Liver (tissue), 9 donors: Measurements from ENCODE around the gene CBR3. TPM values are rescaled to one million over a fixed set of nuclear protein-coding genes. Genes with fewer than 3 reads are reported as not detected.

Source experiments
- DNase-seq: peaks from one replicate; pipeline ENCODE4 v3.0.0-alpha.2; 2017; ENCODE audit warnings: low spot score
- H3K27ac ChIP-seq, 2 donors: one replicate each; pipeline ENCODE4 v1.7.0; 2013; ENCODE audit warnings: inconsistent platforms in 2 of 2, low read length in 2 of 2, control low read depth in 1 of 2, low read depth in 1 of 2, mild to moderate bottlenecking in 1 of 2
- H3K27me3 ChIP-seq, 4 donors: one replicate each; pipeline versions ENCODE4 v1.6.1 to v1.7.0; 2013; ENCODE audit warnings: low read length in 3 of 4, inconsistent platforms in 1 of 4, mild to moderate bottlenecking in 1 of 4, moderate library complexity in 1 of 4; ENCODE audit not compliant: control insufficient read depth in 4 of 4, insufficient read depth in 4 of 4
- H3K36me3 ChIP-seq, 4 donors: one replicate each; pipeline versions ENCODE4 v1.6.1 to v1.7.0; 2013; ENCODE audit warnings: low read length in 3 of 4, mild to moderate bottlenecking in 3 of 4, low read depth in 1 of 4, moderate library complexity in 1 of 4; ENCODE audit not compliant: control insufficient read depth in 4 of 4, insufficient read depth in 3 of 4
- H3K4me1 ChIP-seq, 4 donors: one replicate each; pipeline versions ENCODE4 v1.6.1 to v1.7.0; 2013; ENCODE audit warnings: low read length in 3 of 4, mild to moderate bottlenecking in 3 of 4, moderate library complexity in 1 of 4; ENCODE audit not compliant: control insufficient read depth in 4 of 4, insufficient read depth in 4 of 4
- H3K4me3 ChIP-seq, 3 donors: one replicate each; pipeline versions ENCODE4 v1.6.1 to v1.7.0; 2013; ENCODE audit warnings: low read length in 3 of 3, control low read depth in 1 of 3, low read depth in 1 of 3, mild to moderate bottlenecking in 1 of 3
- H3K9ac ChIP-seq, 2 donors: one replicate each; pipeline ENCODE4 v1.7.0; 2013; ENCODE audit warnings: low read length in 2 of 2, mild to moderate bottlenecking in 2 of 2, moderate library complexity in 2 of 2, control low read depth in 1 of 2, low read depth in 1 of 2
- H3K9me3 ChIP-seq, 4 donors: one replicate each; pipeline versions ENCODE4 v1.6.1 to v1.7.0; 2013; ENCODE audit warnings: low read length in 3 of 4; ENCODE audit not compliant: control insufficient read depth in 4 of 4
- ATF3 ChIP-seq: IDR thresholded peaks from 2 replicates; pipeline ENCODE4 v1.6.1; 2016; ENCODE audit warnings: antibody characterized with exemption
- EGR1 ChIP-seq, 2 donors: IDR thresholded peaks; 2 replicates each; pipeline ENCODE4 v1.6.1; 2016 to 2018; ENCODE audit warnings: antibody characterized with exemption in 2 of 2, low read depth in 2 of 2
- FOXA1 ChIP-seq: IDR thresholded peaks from 2 replicates; pipeline ENCODE4 v1.6.1; 2016; ENCODE audit warnings: antibody characterized with exemption
- GABPA ChIP-seq, 2 donors: IDR thresholded peaks in 1 of 2; conservative IDR thresholded peaks in 1 of 2; 2 replicates each; pipeline ENCODE4 v1.6.1; 2016; ENCODE audit warnings: antibody characterized with exemption in 2 of 2, mild to moderate bottlenecking in 1 of 2, moderate library complexity in 1 of 2
- HNF4G ChIP-seq: IDR thresholded peaks from 2 replicates; pipeline ENCODE4 v1.6.1; 2016; ENCODE audit warnings: antibody characterized with exemption
- JUND ChIP-seq, 2 donors: IDR thresholded peaks; 2 replicates each; pipeline ENCODE4 v1.6.1; 2016; ENCODE audit warnings: antibody characterized with exemption in 2 of 2
- MAX ChIP-seq: IDR thresholded peaks from 2 replicates; pipeline ENCODE4 v1.6.1; 2016; ENCODE audit warnings: antibody characterized with exemption
- RAD21 ChIP-seq, 2 donors: IDR thresholded peaks; 2 replicates each; pipeline ENCODE4 v1.6.1; 2016; ENCODE audit warnings: antibody characterized with exemption in 2 of 2, mild to moderate bottlenecking in 2 of 2
- RXRA ChIP-seq, 2 donors: IDR thresholded peaks; 2 replicates each; pipeline ENCODE4 v1.6.1; 2017 to 2018; ENCODE audit warnings: antibody characterized with exemption in 2 of 2, mild to moderate bottlenecking in 1 of 2
- SP1 ChIP-seq: IDR thresholded peaks from 2 replicates; pipeline ENCODE4 v1.6.1; 2018; ENCODE audit warnings: antibody characterized with exemption, mild to moderate bottlenecking
- TAF1 ChIP-seq: conservative IDR thresholded peaks from 2 replicates; pipeline ENCODE4 v1.6.1; 2016; ENCODE audit warnings: antibody characterized with exemption, mild to moderate bottlenecking
- YY1 ChIP-seq: IDR thresholded peaks from 2 replicates; pipeline ENCODE4 v1.6.1; 2016; ENCODE audit warnings: antibody characterized with exemption, mild to moderate bottlenecking
- WGBS: extraction: QIAGEN DNeasy Blood & Tissue Kit; methylation state at CpG from one replicate; pipeline ENCODE4 v1.1.7; 2013; 5-methylcytosine and 5-hydroxymethylcytosine counted together
- polyA plus RNA-seq, 2 donors: library from polyadenylated mRNA; stranded (reverse) in 1 of 2; unstranded in 1 of 2; fragments of 200-250 nt in 1 of 2; fragments of >200 nt in 1 of 2; fragmentation: Nextera tagmentation in 1 of 2; extraction: Ambion mirVana in 1 of 2; gene quantifications; one replicate each; pipeline versions ENCODE4 v1.2.1 to v1.2.3, GENCODE V29; 2013 to 2015
- total RNA-seq, 2 donors: library from RNA; depleted of rRNA; stranded (reverse); fragments of >200 nt; gene quantifications; one replicate each; pipeline ENCODE4 v1.2.3, GENCODE V29; 2014
- TF ChIP-seq, protein P1 (sequence below): IDR thresholded peaks from 2 replicates; pipeline ENCODE4 v1.6.1; 2016; ENCODE audit warnings: antibody characterized with exemption, mild to moderate bottlenecking
- TF ChIP-seq, protein P2 (sequence below): IDR thresholded peaks from 2 replicates; pipeline ENCODE4 v1.6.1; 2016; ENCODE audit warnings: antibody characterized with exemption
- TF ChIP-seq, protein P3 (sequence below): fragments of 150-350 bp; IDR thresholded peaks from 2 replicates; pipeline ENCODE4 v1.5.1; 2017; ENCODE audit warnings: improper control_type of control experiment, low read depth, low read length; ENCODE audit not compliant: missing input control
- donor health status: healthy.
- donor health status: healthy.
- donor health status: healthy.
- donor health status: healthy.
- donor health status: healthy.

Gene CBR3
- total and polyA plus RNA-seq, 4 donors: 0.31 to 0.70 (median 0.47) TPM

DNA sequence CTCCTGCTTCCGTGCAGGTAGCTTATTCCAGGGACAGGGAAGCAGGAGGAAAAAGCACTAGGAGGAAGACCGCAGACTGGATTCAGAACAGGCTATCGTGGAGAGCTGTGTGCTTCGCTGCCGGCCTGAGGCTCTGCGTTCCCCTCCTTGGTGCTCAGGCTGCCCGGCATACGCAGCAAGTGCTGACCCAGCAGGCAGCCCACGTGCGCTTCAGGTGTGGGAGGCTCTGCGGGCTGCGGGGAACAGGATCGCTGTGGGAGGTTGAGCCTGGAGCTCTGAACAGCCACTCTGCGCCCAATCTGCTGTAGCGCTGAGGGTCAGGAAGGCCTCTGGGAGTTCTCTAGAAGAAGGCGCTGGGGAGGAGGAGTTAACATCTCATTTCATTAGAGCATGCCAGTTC is 49.7 kb downstream of the CBR3 start:
- Histone ChIP-seq H3K9me3 (no peaks in the 10 kb centered on the region), H3K9ac (no peak overlapping the region), H3K36me3 (no peaks in the 10 kb centered on the region), H3K27ac (no peak overlapping the region), H3K4me3 (no peak overlapping the region), H3K4me1 (peaks cover 3 to 17% (median 7%) of the 10 kb centered on the region in 4 donors), H3K27me3 (no peaks in the 10 kb centered on the region)
- TF ChIP-seq SP1 (no peak), HNF4G (no peak), RXRA (IDR thresholded peaks at IDR 0.05) (no peak), YY1 (no peak)
- TF ChIP-seq, protein P1, sequence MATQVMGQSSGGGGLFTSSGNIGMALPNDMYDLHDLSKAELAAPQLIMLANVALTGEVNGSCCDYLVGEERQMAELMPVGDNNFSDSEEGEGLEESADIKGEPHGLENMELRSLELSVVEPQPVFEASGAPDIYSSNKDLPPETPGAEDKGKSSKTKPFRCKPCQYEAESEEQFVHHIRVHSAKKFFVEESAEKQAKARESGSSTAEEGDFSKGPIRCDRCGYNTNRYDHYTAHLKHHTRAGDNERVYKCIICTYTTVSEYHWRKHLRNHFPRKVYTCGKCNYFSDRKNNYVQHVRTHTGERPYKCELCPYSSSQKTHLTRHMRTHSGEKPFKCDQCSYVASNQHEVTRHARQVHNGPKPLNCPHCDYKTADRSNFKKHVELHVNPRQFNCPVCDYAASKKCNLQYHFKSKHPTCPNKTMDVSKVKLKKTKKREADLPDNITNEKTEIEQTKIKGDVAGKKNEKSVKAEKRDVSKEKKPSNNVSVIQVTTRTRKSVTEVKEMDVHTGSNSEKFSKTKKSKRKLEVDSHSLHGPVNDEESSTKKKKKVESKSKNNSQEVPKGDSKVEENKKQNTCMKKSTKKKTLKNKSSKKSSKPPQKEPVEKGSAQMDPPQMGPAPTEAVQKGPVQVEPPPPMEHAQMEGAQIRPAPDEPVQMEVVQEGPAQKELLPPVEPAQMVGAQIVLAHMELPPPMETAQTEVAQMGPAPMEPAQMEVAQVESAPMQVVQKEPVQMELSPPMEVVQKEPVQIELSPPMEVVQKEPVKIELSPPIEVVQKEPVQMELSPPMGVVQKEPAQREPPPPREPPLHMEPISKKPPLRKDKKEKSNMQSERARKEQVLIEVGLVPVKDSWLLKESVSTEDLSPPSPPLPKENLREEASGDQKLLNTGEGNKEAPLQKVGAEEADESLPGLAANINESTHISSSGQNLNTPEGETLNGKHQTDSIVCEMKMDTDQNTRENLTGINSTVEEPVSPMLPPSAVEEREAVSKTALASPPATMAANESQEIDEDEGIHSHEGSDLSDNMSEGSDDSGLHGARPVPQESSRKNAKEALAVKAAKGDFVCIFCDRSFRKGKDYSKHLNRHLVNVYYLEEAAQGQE: no peak
- 96% methylated on average over 16 of the region's 16 CpGs for WGBS
- no peak for DNase-seq

- Histone ChIP-seq H3K36me3 (no peaks in the 10 kb centered on the region), H3K27ac (no peak overlapping the region), H3K4me3 (no peak overlapping the region), H3K27me3 (no peaks in the 10 kb centered on the region), H3K9me3 (no peaks in the 10 kb centered on the region), H3K4me1 (peaks cover 3 to 17% (median 7%) of the 10 kb centered on the region in 4 donors), H3K9ac (no peak overlapping the region)
- 93% methylated on average over 9 of the region's 9 CpGs for WGBS
- no peak for DNase-seq
- TF ChIP-seq, protein P1: no peak
- no peak for TF ChIP-seq MAX
- TF ChIP-seq, protein P2, sequence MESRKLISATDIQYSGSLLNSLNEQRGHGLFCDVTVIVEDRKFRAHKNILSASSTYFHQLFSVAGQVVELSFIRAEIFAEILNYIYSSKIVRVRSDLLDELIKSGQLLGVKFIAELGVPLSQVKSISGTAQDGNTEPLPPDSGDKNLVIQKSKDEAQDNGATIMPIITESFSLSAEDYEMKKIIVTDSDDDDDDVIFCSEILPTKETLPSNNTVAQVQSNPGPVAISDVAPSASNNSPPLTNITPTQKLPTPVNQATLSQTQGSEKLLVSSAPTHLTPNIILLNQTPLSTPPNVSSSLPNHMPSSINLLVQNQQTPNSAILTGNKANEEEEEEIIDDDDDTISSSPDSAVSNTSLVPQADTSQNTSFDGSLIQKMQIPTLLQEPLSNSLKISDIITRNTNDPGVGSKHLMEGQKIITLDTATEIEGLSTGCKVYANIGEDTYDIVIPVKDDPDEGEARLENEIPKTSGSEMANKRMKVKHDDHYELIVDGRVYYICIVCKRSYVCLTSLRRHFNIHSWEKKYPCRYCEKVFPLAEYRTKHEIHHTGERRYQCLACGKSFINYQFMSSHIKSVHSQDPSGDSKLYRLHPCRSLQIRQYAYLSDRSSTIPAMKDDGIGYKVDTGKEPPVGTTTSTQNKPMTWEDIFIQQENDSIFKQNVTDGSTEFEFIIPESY: no peak
- TF ChIP-seq SP1: no peak
- no peak for TF ChIP-seq RAD21 (IDR thresholded peaks at IDR 0.05)
- TF ChIP-seq, protein P3, sequence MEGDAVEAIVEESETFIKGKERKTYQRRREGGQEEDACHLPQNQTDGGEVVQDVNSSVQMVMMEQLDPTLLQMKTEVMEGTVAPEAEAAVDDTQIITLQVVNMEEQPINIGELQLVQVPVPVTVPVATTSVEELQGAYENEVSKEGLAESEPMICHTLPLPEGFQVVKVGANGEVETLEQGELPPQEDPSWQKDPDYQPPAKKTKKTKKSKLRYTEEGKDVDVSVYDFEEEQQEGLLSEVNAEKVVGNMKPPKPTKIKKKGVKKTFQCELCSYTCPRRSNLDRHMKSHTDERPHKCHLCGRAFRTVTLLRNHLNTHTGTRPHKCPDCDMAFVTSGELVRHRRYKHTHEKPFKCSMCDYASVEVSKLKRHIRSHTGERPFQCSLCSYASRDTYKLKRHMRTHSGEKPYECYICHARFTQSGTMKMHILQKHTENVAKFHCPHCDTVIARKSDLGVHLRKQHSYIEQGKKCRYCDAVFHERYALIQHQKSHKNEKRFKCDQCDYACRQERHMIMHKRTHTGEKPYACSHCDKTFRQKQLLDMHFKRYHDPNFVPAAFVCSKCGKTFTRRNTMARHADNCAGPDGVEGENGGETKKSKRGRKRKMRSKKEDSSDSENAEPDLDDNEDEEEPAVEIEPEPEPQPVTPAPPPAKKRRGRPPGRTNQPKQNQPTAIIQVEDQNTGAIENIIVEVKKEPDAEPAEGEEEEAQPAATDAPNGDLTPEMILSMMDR: no peak
- TF ChIP-seq HNF4G: no peak
- TF ChIP-seq JUND (IDR thresholded peaks at IDR 0.05): no peak
- no peak for TF ChIP-seq FOXA1
- no peak for TF ChIP-seq ATF3
- no peak for TF ChIP-seq GABPA (IDR thresholded peaks at IDR 0.05 in 1 of 2, conservative IDR thresholded peaks at IDR 0.05 in 1 of 2)
- no peak for TF ChIP-seq TAF1
- no peak for TF ChIP-seq EGR1 (IDR thresholded peaks at IDR 0.05; ENCODE audit: low read depth in 2 of 2)
- no peak for TF ChIP-seq RXRA (IDR thresholded peaks at IDR 0.05)
- no peak for TF ChIP-seq YY1
These were observed 50.6 kb downstream of the CBR3 start for GRCh38 chr21:36185523-36185922.
